GM21786 (cell line): ENCODE results near the gene GOLGA8J.
"Not testable (repeated sequence)": the region's sequence is repeated elsewhere in the genome, so short reads cannot be mapped to it uniquely, and the experiment has no call there.

ENCODE experiments used
- ATAC-seq: cut with Tn5 transposase; IDR thresholded peaks from one replicate; pipeline ENCODE4 v1.9.1; 2021; ENCODE audit not compliant: unreplicated experiment

The GOLGA8J gene

GRCh38 chr15:30073915-30074314 lies 8.8 kb upstream of the GOLGA8J start:
- ATAC-seq: no peak

DNA sequence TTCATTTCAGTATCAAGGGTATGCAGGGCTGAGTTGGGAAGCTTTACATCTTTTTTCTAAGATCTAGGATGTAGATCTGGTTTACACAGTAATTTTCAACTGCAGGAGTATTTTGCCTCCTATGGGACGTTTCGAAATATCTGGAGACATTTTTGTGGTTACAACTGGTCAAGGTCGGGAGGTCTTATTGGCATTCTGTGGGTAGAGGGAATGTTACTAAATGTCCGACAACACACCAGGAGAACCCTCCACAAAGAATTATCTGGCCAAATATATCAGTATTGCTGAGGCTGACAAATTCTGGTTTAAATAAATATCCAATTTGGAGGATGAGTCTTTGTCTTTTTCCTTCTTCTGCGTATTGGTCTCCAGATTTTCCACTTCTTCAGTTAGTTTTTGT lies 1.9 kb upstream of the GOLGA8J start:
- ATAC-seq: not testable (repeated sequence)

GRCh38 chr15:30097827-30098226 lies 15.1 kb downstream of the GOLGA8J start:
- ATAC-seq: not testable (repeated sequence)

DNA sequence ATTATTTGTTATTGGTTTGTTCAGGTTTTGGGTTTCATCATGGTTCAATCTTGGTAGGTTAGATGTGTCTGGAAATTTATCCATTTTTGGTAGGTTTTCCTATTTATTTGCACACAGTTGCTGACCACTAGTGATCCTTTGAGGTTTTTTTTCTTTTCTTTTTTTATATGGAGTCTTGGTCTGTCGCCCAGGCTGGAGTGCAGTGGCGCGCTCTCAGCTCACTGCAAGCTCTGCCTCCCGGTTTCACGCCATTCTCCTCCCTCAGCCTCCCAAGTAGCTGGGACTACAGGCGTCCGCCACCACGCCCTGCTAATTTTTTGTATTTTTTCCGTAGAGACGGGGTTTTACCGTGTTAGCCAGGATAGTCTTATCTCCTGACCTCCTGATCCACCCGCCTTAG lies 20.1 kb downstream of the GOLGA8J start:
- not testable (repeated sequence) for ATAC-seq

- not testable (repeated sequence) for ATAC-seq
Observed at GRCh38 chr15:30103941-30104507, 21.3 kb downstream of the GOLGA8J start.

DNA sequence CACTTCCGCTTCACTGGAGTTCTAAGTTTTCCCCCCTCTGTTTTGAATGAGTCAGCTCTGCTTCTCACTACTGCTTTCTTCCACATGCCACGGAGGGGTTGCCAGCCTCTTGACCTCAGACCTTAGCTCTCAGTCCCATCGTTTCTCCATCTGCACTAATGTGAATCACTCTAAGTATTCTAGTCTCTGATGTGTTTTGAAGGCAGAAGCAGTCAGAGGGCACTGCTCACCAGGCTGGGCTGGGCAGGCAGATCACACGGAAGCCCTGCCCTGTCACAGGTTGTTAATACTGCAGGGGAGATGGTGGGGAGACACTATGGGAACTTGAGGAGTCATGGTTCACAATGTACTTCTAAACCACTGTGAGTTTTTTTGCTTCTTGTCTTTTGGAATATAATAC lies 27.8 kb downstream of the GOLGA8J start:
- not testable (repeated sequence) for ATAC-seq

- ATAC-seq: not testable (repeated sequence)
Observed at GRCh38 chr15:30130066-30130465, 47.3 kb downstream of the GOLGA8J start.

DNA sequence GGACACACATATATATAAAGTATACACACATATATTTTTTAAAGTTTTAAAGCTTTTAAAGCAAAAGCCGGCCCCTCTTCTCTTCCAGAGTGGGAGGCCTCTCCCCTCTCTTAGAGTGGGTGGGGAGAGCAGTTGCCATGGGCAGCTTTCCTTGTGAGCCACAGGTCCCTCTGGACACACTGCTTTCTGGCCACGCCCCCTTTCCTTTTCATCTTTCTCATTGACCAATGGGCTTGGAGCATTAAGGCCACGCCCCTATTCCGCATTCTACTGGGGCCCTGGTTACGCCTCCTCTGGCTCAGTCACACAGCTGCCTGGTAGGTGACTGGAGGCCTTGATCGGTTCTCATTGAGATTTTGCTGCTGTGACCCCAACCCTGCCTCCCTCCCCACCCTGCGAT lies 52.0 kb downstream of the GOLGA8J start, which contains the start of gene GOLGA8T:
GOLGA8T (plus strand) TSS at position 301 of the 400 bp plus-strand sequence; CDS start at position 399, 98 bp downstream.
- ATAC-seq: not testable (repeated sequence)
